HCT116 (cell line): ENCODE data around the gene SCGB1D2. TPM values are rescaled to one million over a fixed set of nuclear protein-coding genes. Genes with fewer than 3 reads are reported as not detected.

Experiments
- ATAC-seq: fragments of 200-7000 bp; cut with Tn5 transposase; 2 replicates; pipeline ENCODE4 v1.9.1; 2020; ENCODE audit warnings: mild to moderate bottlenecking, moderate library complexity
- BruUV-seq: library from RNA; stranded (reverse); fragments of 400-500 nt; replicated peaks from 2 replicates; lab custom pipeline; 2021; lab: Mats Ljungman, UMichigan
- CTCF ChIA-PET: fragments of 300-600 bp; sonication (Branson Sonifier 250); formaldehyde crosslinking; loops from one replicate; lab custom pipeline; 2021; ENCODE audit warnings: antibody characterized with exemption; lab: Charles Lee
- POLR2A ChIA-PET: fragments of 300-600, 350-600 bp; sonication (Branson Sonifier 250); formaldehyde crosslinking; loops from one replicate; lab custom pipeline; 2021; ENCODE audit warnings: antibody characterized with exemption; lab: Charles Lee
- RAD21 ChIA-PET, 2 experiments: fragments of 300-600 bp; sonication (Branson Sonifier 250); formaldehyde crosslinking; loops; one replicate each; lab custom pipeline; 2023; ENCODE audit warnings: low total read pairs in 2 of 2; ENCODE audit not compliant: uncharacterized antibody in 2 of 2, unreplicated experiment in 2 of 2, low non-redundant PET in 1 of 2; lab: Charles Lee
- DNase-seq: peaks from one replicate; pipeline ENCODE4 v3.0.0-alpha.2; 2010; ENCODE audit warnings: low read depth, low spot score
- H2AFZ ChIP-seq: fragments of 200-600 bp; shearing (Covaris generic), sonication (generic); 2 replicates; pipeline ENCODE4 v1.6.1; 2017; ENCODE audit warnings: low read depth, mixed run types, mixed read lengths, antibody characterized with exemption, low read length; ENCODE audit not compliant: poor library complexity, severe bottlenecking
- H3K27ac ChIP-seq: 2 replicates; pipeline ENCODE4 v1.5.1; 2012; ENCODE audit warnings: low read depth, low read length
- H3K27me3 ChIP-seq: fragments of 200-600 bp; sonication (generic); 2 replicates; pipeline ENCODE4 v1.6.1; 2016; ENCODE audit warnings: mixed run types, low read length, mixed read lengths; ENCODE audit not compliant: insufficient read depth
- H3K36me3 ChIP-seq, 2 experiments: fragments of 200-500 bp in 1 of 2; fragments of 200-600 bp in 1 of 2; sonication (Bioruptor generic) in 1 of 2; sonication (generic) in 1 of 2; 2 replicates each; pipeline versions ENCODE4 v1.5.1 to v1.6.1; 2014 to 2016; ENCODE audit warnings: low read length in 2 of 2, inconsistent platforms in 1 of 2, mixed read lengths in 1 of 2, mixed run types in 1 of 2; ENCODE audit not compliant: insufficient read depth in 2 of 2, control insufficient read depth in 1 of 2
- H3K4me1 ChIP-seq, 2 experiments: fragments of 200-600 bp in 1 of 2; sonication (generic) in 1 of 2; 2 replicates each; pipeline versions ENCODE4 v1.5.1 to v1.6.1; 2012 to 2017; ENCODE audit warnings: low read length in 2 of 2, inconsistent platforms in 1 of 2, mild to moderate bottlenecking in 1 of 2, mixed read lengths in 1 of 2, mixed run types in 1 of 2, moderate library complexity in 1 of 2; ENCODE audit not compliant: insufficient read depth in 2 of 2, control insufficient read depth in 1 of 2
- H3K4me2 ChIP-seq: fragments of 200-600 bp; sonication (generic); 2 replicates; pipeline ENCODE4 v1.6.1; 2017; ENCODE audit warnings: mixed run types, low read length, mixed read lengths
- H3K4me3 ChIP-seq, 2 experiments: fragments of 200-600 bp in 1 of 2; sonication (generic) in 1 of 2; replicated peaks in 1 of 2; 2 replicates each; pipeline ENCODE4 v1.5.1; 2011 to 2016; ENCODE audit warnings: low read length in 2 of 2, control low read depth in 1 of 2, low read depth in 1 of 2, mild to moderate bottlenecking in 1 of 2, mixed read lengths in 1 of 2, mixed run types in 1 of 2
- H3K79me2 ChIP-seq: fragments of 200-600 bp; sonication (generic); 2 replicates; pipeline ENCODE4 v1.6.1; 2017; ENCODE audit warnings: mild to moderate bottlenecking, mixed run types, low read length, moderate library complexity, mixed read lengths; ENCODE audit not compliant: insufficient read depth
- H3K9ac ChIP-seq: fragments of 200-600 bp; sonication (generic); 2 replicates; pipeline ENCODE4 v1.6.1; 2016; ENCODE audit warnings: low read length, mixed read lengths
- H3K9me2 ChIP-seq: fragments of 200-600 bp; sonication (generic), shearing (Covaris generic); 2 replicates; pipeline ENCODE4 v1.6.1; 2017; ENCODE audit warnings: mixed run types, mild to moderate bottlenecking, moderate library complexity; ENCODE audit not compliant: insufficient read depth
- H3K9me3 ChIP-seq, 2 experiments: fragments of 200-500 bp in 1 of 2; fragments of 200-600 bp in 1 of 2; sonication (Bioruptor generic) in 1 of 2; sonication (generic) in 1 of 2; 2 replicates each; pipeline ENCODE4 v1.6.1; 2014 to 2017; ENCODE audit warnings: low read length in 2 of 2, mixed read lengths in 2 of 2, inconsistent platforms in 1 of 2, low read depth in 1 of 2, mild to moderate bottlenecking in 1 of 2, mixed run types in 1 of 2, moderate library complexity in 1 of 2; ENCODE audit not compliant: control insufficient read depth in 1 of 2, insufficient read depth in 1 of 2
- H4K20me1 ChIP-seq: fragments of 200-600 bp; sonication (generic), shearing (Covaris generic); 2 replicates; pipeline ENCODE4 v1.6.1; 2017; ENCODE audit warnings: mixed run types, mild to moderate bottlenecking, moderate library complexity; ENCODE audit not compliant: insufficient read depth
- ATF3 ChIP-seq: IDR thresholded peaks from 2 replicates; pipeline ENCODE4 v1.6.1; 2012
- CBX3 ChIP-seq: IDR thresholded peaks from 2 replicates; pipeline ENCODE4 v1.6.1; 2012; ENCODE audit warnings: low read depth
- ELF1 ChIP-seq: IDR thresholded peaks from 2 replicates; pipeline ENCODE4 v1.6.1; 2012; ENCODE audit warnings: low read depth, borderline replicate concordance
- EZH2 ChIP-seq: fragments of 200-600 bp; sonication (generic); IDR thresholded peaks from 2 replicates; pipeline ENCODE4 v1.6.1; 2017; ENCODE audit warnings: antibody characterized with exemption, mixed run types
- EZH2phosphoT487 ChIP-seq: fragments of 200-600 bp; IDR thresholded peaks from 2 replicates; pipeline ENCODE4 v1.6.1; 2018; ENCODE audit warnings: antibody characterized with exemption, borderline replicate concordance
- FOSL1 ChIP-seq: IDR thresholded peaks from 2 replicates; pipeline ENCODE4 v1.6.1; 2012; ENCODE audit warnings: low read depth
- JUND ChIP-seq: IDR thresholded peaks from 2 replicates; pipeline ENCODE4 v1.6.1; 2012
- POLR2A ChIP-seq: IDR thresholded peaks from 2 replicates; pipeline ENCODE4 v1.7.0; 2011; ENCODE audit warnings: borderline replicate concordance; ENCODE audit not compliant: insufficient read depth, insufficient read length; ENCODE audit errors: extremely low read depth
- POLR2AphosphoS5 ChIP-seq: IDR thresholded peaks from 2 replicates; pipeline ENCODE4 v1.6.1; 2011; ENCODE audit warnings: mild to moderate bottlenecking, low read depth, low read length, moderate library complexity
- REST ChIP-seq: IDR thresholded peaks from 2 replicates; pipeline ENCODE4 v1.6.1; 2012; ENCODE audit warnings: low read depth
- SIN3A ChIP-seq: IDR thresholded peaks from 2 replicates; pipeline ENCODE4 v1.6.1; 2012; ENCODE audit warnings: low read depth
- SRF ChIP-seq: IDR thresholded peaks from 2 replicates; pipeline ENCODE4 v1.6.1; 2012; ENCODE audit warnings: low read depth
- TCF7L2 ChIP-seq: IDR thresholded peaks from 2 replicates; pipeline ENCODE4 v1.7.0; 2011; ENCODE audit warnings: borderline replicate concordance, inconsistent platforms; ENCODE audit not compliant: insufficient read depth, insufficient read length; ENCODE audit errors: extremely low read depth
- YY1 ChIP-seq: IDR thresholded peaks from 2 replicates; pipeline ENCODE4 v1.6.1; 2011; ENCODE audit warnings: low read length, low read depth, moderate library complexity, mild to moderate bottlenecking; ENCODE audit not compliant: insufficient replicate concordance; ENCODE audit errors: extremely low read depth
- ZFX ChIP-seq: fragments of 450-650 bp; IDR thresholded peaks from 2 replicates; pipeline ENCODE4 v1.6.1; 2017
- intact Hi-C: fragments of 100-400 bp; cut with micrococcal nuclease; formaldehyde crosslinking; loops from 2 replicates; pipeline ENCODE4 v1.10.0; 2022
- total RNA-seq: library from RNA; stranded (reverse); gene quantifications from one replicate; pipeline ENCODE4 v1.2.1, GENCODE V29; 2021; ENCODE audit not compliant: unreplicated experiment

SCGB1D2 gene
- total RNA-seq, 1 experiment from 2014 or later: not detected

- no peak for DNase-seq
- RAD21 ChIA-PET: no interaction called here
- Histone ChIP-seq H3K27me3 (peaks cover 2% of the 10 kb centered on the region; the same call in 1 of the 2 replicates), H3K9me3 (peaks cover 7 to 9% of the 10 kb centered on the region in 2 experiments; a peak in 2 of 4 replicates)
- TF ChIP-seq EZH2phosphoT487 (no peak), CBX3 (no peak), ZFX (no peak), POLR2A (no peak), EZH2 (no peak), REST (no peak), POLR2AphosphoS5 (no peak), SRF (no peak), YY1 (no peak), SIN3A (no peak), FOSL1 (no peak), JUND (no peak), TCF7L2 (no peak), ATF3 (no peak), ELF1 (no peak)
- TF ChIP-seq, all 23 proteins: peak for 0
- Histone ChIP-seq H3K36me3 (no peaks in the 10 kb centered on the region), H3K4me2 (no peak overlapping the region), H3K9me2 (no peaks in the 10 kb centered on the region), H3K4me3 (no peak overlapping the region), H2AFZ (no peak overlapping the region), H3K27ac (no peak overlapping the region), H3K9ac (no peak overlapping the region), H3K4me1 (no peaks in the 10 kb centered on the region), H3K79me2 (no peaks in the 10 kb centered on the region), H4K20me1 (no peaks in the 10 kb centered on the region)
- POLR2A ChIA-PET: no interaction called here
- ATAC-seq: no peak
- CTCF ChIA-PET: no interaction called here
- no TSS peak for BruUV-seq
- intact Hi-C loops: no loop called here
These were observed 14.2 kb downstream of the SCGB1D2 start for GRCh38 chr11:62256281-62256680.
